Posterior cingulate gyrus (tissue), 11 donors: ENCODE data around the gene NSD2.

Experiments used
- DNase-seq, 10 donors: peaks; one replicate each; pipeline versions ENCODE4 v3.0.0 to v3.0.0-alpha.2; 2020 to 2021; ENCODE audit warnings: mixed read lengths in 3 of 10
- intact Hi-C: fragments of 100-400 bp; cut with DNase I; formaldehyde crosslinking; loops from one replicate; pipeline ENCODE4 v1.15.1; 2023

Gene NSD2

GRCh38 chr4:1862055-1862911 is 8.9 kb upstream of the NSD2 start:
- peak in 3 of 10 donors; percentile 58 to 68 (median 64) for DNase-seq
- intact Hi-C loops, result no loop called here

DNA sequence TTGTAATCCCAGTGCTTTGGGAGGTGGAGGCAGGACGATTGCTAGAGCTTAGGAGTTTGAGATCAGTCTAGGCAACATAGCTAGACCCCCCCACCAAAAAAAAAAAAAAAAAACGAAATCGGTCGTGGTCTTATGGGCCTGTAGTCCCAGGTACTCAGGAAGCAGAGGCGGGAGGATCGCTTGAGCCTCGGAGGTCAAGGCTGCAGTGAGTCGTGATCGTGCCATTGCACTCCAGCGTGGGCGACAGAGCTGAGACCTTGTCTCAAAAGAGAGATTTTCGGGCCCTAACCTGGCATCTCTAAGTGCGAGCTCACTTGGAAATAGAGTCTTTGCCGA is 8.3 kb upstream of the NSD2 start:
- intact Hi-C loops, result no loop called here

DNA sequence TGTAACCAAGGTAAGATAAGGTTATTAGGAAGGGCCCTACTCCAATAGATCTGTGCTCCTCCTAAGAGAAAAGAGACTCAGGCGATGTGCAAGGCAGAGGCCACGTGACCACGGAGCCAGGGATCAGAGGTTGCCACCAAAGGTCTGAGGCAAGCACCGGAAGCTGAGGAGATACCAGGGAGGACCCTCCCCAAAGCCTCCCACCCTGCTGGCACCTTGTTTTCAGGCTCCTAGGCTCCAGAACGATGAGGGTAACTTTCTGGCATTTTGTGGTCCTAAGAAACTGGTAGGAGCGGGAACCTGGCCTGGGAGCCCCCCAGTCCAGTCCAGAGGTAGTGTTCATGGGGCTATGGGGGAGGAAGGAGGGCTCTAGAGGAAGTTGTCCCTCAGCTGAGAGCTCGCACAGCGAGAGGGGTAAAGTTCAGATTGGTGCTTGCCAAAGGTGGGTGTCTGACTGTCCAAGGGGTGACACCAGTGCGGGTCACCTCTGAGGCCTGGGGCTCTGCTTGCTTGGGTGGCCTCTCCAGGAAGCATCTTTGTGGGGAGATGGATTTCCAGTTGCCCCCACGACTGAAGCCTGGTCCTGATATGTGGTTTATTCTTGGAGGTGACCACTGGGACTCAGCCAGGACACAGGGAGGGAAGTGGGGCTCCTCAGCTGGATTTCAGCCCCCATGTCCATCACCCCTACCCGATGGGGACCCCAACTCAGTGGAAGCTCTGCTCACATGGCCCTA is 7.7 kb upstream of the NSD2 start:
- peak in 3 of 10 donors; percentile 22 to 49 (median 47) for DNase-seq
- intact Hi-C loops, result no loop called here

More for the DNA sequence above, 8.3 kb upstream of the NSD2 start:
- peak in 2 of 10 donors; percentile 59 to 71 for DNase-seq

- peak in 3 of 10 donors; percentile 26 to 63 (median 55) for DNase-seq
- intact Hi-C loops, result no loop called here
Observed at GRCh38 chr4:1864076-1865008, 6.9 kb upstream of the NSD2 start.

GRCh38 chr4:1866189-1866661 is 5.0 kb upstream of the NSD2 start:
- intact Hi-C loops, result no loop called here

GRCh38 chr4:1868293-1868692 is 2.9 kb upstream of the NSD2 start:
- peak in 2 of 10 donors; percentile 11 to 23 for DNase-seq
- intact Hi-C loops, result no loop called here

More at GRCh38 chr4:1866189-1866661, 5.0 kb upstream of the NSD2 start:
- DNase-seq, result peak in 2 of 10 donors; percentile 9 to 67

DNA sequence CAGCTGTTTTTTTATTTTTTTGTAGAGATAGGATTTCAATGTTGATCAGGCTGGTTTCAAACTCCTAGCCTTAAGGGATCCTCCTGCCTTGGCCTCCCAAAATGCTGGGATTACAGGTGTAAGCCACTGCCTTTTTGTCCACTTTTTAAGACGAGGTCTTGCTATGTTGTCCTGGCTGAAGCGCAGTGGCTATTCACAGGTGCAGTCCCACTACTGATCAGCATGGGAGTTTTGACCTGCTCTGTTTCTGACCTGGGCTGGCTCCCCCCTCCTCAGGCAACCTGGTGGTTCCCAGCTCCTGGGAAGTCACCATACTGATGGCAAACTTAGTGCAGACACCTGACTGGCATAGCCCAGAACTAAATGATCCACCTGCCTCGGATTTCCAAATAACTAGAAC is 2.3 kb upstream of the NSD2 start:
- intact Hi-C loops, result no loop called here
- peak in 2 of 10 donors; percentile 5 to 30 for DNase-seq

GRCh38 chr4:1869530-1870327 is 1.5 kb upstream of the NSD2 start:
- intact Hi-C loops, result no loop called here
- DNase-seq, result peak in 2 of 10 donors; percentile 15 to 20

- intact Hi-C loops, result no loop called here
- peak in 9 of 10 donors; percentile 46 to 97 (median 73) for DNase-seq
Observed at GRCh38 chr4:1870328-1870577, 940 bp upstream of the NSD2 start.

GRCh38 chr4:1871471-1872021 is 353 bp downstream of the NSD2 start:
- DNase-seq, result peak in 4 of 10 donors; percentile 11 to 82 (median 49)
- intact Hi-C loops, result loop anchor here (1.0 kb wide), 1 partner anchor 15 kb away; the partner anchor contains the start of gene LETM1

- intact Hi-C loops, result no loop called here
- no peak for DNase-seq
Observed at GRCh38 chr4:1872870-1873269, 1.7 kb downstream of the NSD2 start.

DNA sequence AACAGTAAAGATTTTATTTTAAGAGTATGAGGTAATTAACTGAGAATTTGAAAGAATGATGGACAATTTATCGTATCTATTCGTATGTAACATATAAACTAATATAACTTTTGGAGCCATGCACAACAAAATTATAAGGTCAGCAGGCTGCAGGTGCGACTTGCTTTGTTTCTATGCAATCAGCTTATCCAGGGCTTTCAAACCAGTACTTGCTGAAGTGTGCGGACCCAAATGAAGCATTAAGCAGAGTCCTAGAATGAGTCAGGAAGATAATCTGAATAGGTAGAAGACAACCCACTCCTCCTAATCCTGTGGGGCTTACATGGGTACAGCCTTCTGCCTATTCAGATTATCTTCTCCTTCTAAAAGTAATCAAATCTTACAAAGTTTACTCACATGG is 2.1 kb downstream of the NSD2 start:
- no peak for DNase-seq
- intact Hi-C loops, result no loop called here

DNA sequence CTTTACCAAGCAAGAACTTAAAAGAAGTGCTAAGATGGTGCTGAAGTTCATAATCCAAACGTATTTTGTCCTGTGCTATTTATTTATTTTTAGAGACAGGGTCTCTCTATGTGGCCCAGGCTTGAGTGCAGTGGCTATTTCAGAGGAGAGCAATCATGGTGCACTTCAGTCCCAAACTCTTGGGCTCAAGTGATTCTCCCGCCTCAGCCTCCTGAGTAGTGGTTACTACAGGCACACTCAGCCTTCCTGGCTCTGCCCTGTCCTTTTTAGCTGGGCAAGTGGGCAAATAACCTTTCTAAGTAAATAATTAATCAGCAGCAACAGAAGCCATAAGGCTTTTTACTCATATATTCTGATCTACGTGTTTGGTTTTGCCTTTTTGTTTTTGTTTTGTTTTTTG is 2.6 kb downstream of the NSD2 start:
- intact Hi-C loops, result no loop called here
- peak in 1 of 10 donors; percentile 9 for DNase-seq

- intact Hi-C loops, result no loop called here
- no peak for DNase-seq
Observed at GRCh38 chr4:1874201-1874600, 3.0 kb downstream of the NSD2 start.

- peak in 2 of 10 donors; percentile 4 to 5 for DNase-seq
- intact Hi-C loops, result no loop called here
Observed at GRCh38 chr4:1879485-1879884, 8.3 kb downstream of the NSD2 start.

DNA sequence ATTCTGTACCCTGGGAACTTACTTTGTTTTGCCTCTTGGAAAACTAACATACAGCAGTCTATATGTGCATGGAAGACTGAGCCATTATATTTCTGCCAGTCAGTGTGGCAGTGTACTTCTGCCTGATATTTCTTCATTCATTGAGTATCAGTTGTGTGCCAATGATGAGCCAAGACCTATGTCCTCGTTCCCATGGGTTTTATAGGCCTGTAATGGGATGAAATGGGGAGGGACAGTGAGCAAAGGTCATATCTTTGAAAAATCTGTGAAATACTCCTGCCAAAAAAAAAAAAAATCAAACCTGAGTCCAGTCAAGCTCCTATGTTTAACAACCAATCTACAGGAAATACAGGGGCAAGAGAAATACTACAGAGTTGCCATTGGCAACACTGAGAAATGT is 9.1 kb downstream of the NSD2 start:
- intact Hi-C loops, result no loop called here
- peak in 1 of 10 donors; percentile 2 for DNase-seq

DNA sequence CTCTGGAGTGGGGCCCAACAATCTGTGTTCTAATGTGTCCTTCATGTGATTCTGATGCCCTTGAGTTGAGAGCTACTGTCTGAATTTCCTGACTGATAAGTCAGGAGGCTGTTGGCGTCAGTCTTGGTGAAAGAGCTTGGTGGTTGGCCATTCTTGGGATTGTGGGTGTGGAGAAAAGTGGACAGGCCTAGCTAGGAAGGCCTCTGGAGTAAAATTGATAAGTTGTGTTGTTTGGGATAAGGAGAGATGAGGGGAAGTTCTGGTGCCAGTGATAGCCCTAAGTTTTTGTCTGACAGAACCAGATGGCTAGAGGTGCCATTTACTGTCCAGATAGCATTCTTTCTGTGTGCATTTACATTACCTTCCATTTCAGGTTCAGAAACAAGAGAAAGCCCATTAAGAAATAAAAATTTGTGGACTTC is 11.7 kb downstream of the NSD2 start:
- peak in 1 of 10 donors; percentile 14 for DNase-seq
- intact Hi-C loops, result no loop called here

GRCh38 chr4:1883583-1883982 is 12.4 kb downstream of the NSD2 start:
- peak in 2 of 10 donors; percentile 30 to 39 for DNase-seq
- intact Hi-C loops, result no loop called here

- DNase-seq, result peak in 2 of 10 donors; percentile 17 to 21
- intact Hi-C loops, result no loop called here
Observed at GRCh38 chr4:1885414-1885813, 14.2 kb downstream of the NSD2 start.
